Measurements from ENCODE around the gene UCP2. TPM values are rescaled to one million over a fixed set of nuclear protein-coding genes. Genes with fewer than 3 reads are reported as not detected.

Gene UCP2
- total and polyA plus RNA-seq, 10 of the 15 experiments (the other 5 are each of a cell fraction or from before 2014, with no cell fraction given) = 32.9 to 248 (median 154) TPM

DNA sequence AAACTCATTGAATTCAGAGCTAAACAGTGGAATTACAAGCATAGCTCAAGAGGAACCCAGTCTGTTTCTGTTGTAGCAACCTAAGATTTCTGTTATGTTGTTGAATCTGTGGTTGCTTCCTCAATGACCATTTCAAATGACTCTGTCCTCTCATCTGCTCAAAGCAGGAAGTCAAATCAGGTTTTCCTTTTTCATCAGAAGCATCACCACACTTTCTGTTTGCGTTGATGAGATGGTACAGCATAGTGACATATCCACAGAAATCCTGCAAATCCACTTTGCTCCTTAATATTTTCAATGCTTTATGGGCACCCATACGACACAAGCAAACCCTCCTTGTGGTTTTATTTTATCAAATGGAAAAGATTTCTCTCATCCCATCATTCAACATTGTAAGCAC, 12.6 kb upstream of the UCP2 start (continued):
- TF ChIP-seq, protein P1, sequence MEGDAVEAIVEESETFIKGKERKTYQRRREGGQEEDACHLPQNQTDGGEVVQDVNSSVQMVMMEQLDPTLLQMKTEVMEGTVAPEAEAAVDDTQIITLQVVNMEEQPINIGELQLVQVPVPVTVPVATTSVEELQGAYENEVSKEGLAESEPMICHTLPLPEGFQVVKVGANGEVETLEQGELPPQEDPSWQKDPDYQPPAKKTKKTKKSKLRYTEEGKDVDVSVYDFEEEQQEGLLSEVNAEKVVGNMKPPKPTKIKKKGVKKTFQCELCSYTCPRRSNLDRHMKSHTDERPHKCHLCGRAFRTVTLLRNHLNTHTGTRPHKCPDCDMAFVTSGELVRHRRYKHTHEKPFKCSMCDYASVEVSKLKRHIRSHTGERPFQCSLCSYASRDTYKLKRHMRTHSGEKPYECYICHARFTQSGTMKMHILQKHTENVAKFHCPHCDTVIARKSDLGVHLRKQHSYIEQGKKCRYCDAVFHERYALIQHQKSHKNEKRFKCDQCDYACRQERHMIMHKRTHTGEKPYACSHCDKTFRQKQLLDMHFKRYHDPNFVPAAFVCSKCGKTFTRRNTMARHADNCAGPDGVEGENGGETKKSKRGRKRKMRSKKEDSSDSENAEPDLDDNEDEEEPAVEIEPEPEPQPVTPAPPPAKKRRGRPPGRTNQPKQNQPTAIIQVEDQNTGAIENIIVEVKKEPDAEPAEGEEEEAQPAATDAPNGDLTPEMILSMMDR (IDR thresholded peaks at IDR 0.05 in 2 of 3, conservative IDR thresholded peaks at IDR 0.05 in 1 of 3; ENCODE audit: control insufficient read depth in 2 of 3, extremely low read depth in 1 of 3, insufficient read depth in 1 of 3, low read depth in 3 of 3, low read length in 3 of 3) = no peak
- TF ChIP-seq RUNX3 (IDR thresholded peaks at IDR 0.05; ENCODE audit: low read length) (peak; percentile 64), BMI1 (IDR thresholded peaks at IDR 0.05; ENCODE audit: borderline replicate concordance) (no peak), FOXM1 (IDR thresholded peaks at IDR 0.05; ENCODE audit: low read depth, low read length) (peak; percentile 55; the same call in 1 of the 2 replicates), STAT3 (IDR thresholded peaks at IDR 0.05; ENCODE audit: low read depth, low read length) (no peak), CREB1 (IDR thresholded peaks at IDR 0.05; ENCODE audit: low read depth) (peak; percentile 35; the same call in 1 of the 2 replicates), NBN (IDR thresholded peaks at IDR 0.05) (no peak), GATAD2B (conservative IDR thresholded peaks at IDR 0.05; ENCODE audit: low read depth) (no peak), RB1 (IDR thresholded peaks at IDR 0.05; ENCODE audit: borderline replicate concordance) (no peak), ZSCAN29 (IDR thresholded peaks at IDR 0.05) (no peak), RFX5 (IDR thresholded peaks at IDR 0.05; ENCODE audit: low read depth, low read length) (no peak), SUZ12 (IDR thresholded peaks at IDR 0.05; ENCODE audit: unreplicated experiment) (no peak), RBBP5 (conservative IDR thresholded peaks at IDR 0.05) (peak; percentile 71; the same call in 1 of the 2 replicates), ETV6 (conservative IDR thresholded peaks at IDR 0.05 in 1 of 2, IDR thresholded peaks at IDR 0.05 in 1 of 2; ENCODE audit: borderline replicate concordance in 1 of 2, low read depth in 1 of 2) (peak in 1 of 2 experiments; percentile 46; a peak in 1 of 4 replicates), SIX5 (IDR thresholded peaks at IDR 0.05; ENCODE audit: low read depth, low read length, severe bottlenecking) (no peak)
- TF ChIP-seq, protein P2, sequence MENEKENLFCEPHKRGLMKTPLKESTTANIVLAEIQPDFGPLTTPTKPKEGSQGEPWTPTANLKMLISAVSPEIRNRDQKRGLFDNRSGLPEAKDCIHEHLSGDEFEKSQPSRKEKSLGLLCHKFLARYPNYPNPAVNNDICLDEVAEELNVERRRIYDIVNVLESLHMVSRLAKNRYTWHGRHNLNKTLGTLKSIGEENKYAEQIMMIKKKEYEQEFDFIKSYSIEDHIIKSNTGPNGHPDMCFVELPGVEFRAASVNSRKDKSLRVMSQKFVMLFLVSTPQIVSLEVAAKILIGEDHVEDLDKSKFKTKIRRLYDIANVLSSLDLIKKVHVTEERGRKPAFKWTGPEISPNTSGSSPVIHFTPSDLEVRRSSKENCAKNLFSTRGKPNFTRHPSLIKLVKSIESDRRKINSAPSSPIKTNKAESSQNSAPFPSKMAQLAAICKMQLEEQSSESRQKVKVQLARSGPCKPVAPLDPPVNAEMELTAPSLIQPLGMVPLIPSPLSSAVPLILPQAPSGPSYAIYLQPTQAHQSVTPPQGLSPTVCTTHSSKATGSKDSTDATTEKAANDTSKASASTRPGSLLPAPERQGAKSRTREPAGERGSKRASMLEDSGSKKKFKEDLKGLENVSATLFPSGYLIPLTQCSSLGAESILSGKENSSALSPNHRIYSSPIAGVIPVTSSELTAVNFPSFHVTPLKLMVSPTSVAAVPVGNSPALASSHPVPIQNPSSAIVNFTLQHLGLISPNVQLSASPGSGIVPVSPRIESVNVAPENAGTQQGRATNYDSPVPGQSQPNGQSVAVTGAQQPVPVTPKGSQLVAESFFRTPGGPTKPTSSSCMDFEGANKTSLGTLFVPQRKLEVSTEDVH (IDR thresholded peaks at IDR 0.05; ENCODE audit: low read depth, partially characterized antibody) = no peak
- TF ChIP-seq, protein P3, sequence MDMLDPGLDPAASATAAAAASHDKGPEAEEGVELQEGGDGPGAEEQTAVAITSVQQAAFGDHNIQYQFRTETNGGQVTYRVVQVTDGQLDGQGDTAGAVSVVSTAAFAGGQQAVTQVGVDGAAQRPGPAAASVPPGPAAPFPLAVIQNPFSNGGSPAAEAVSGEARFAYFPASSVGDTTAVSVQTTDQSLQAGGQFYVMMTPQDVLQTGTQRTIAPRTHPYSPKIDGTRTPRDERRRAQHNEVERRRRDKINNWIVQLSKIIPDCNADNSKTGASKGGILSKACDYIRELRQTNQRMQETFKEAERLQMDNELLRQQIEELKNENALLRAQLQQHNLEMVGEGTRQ (IDR thresholded peaks at IDR 0.05; ENCODE audit: borderline replicate concordance, low read depth, low read length) = no peak
- TF ChIP-seq, protein P4, sequence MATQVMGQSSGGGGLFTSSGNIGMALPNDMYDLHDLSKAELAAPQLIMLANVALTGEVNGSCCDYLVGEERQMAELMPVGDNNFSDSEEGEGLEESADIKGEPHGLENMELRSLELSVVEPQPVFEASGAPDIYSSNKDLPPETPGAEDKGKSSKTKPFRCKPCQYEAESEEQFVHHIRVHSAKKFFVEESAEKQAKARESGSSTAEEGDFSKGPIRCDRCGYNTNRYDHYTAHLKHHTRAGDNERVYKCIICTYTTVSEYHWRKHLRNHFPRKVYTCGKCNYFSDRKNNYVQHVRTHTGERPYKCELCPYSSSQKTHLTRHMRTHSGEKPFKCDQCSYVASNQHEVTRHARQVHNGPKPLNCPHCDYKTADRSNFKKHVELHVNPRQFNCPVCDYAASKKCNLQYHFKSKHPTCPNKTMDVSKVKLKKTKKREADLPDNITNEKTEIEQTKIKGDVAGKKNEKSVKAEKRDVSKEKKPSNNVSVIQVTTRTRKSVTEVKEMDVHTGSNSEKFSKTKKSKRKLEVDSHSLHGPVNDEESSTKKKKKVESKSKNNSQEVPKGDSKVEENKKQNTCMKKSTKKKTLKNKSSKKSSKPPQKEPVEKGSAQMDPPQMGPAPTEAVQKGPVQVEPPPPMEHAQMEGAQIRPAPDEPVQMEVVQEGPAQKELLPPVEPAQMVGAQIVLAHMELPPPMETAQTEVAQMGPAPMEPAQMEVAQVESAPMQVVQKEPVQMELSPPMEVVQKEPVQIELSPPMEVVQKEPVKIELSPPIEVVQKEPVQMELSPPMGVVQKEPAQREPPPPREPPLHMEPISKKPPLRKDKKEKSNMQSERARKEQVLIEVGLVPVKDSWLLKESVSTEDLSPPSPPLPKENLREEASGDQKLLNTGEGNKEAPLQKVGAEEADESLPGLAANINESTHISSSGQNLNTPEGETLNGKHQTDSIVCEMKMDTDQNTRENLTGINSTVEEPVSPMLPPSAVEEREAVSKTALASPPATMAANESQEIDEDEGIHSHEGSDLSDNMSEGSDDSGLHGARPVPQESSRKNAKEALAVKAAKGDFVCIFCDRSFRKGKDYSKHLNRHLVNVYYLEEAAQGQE (IDR thresholded peaks at IDR 0.05; ENCODE audit: low read depth, low read length) = no peak
- TF ChIP-seq, protein P5, sequence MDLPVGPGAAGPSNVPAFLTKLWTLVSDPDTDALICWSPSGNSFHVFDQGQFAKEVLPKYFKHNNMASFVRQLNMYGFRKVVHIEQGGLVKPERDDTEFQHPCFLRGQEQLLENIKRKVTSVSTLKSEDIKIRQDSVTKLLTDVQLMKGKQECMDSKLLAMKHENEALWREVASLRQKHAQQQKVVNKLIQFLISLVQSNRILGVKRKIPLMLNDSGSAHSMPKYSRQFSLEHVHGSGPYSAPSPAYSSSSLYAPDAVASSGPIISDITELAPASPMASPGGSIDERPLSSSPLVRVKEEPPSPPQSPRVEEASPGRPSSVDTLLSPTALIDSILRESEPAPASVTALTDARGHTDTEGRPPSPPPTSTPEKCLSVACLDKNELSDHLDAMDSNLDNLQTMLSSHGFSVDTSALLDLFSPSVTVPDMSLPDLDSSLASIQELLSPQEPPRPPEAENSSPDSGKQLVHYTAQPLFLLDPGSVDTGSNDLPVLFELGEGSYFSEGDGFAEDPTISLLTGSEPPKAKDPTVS (IDR thresholded peaks at IDR 0.05; ENCODE audit: low read depth, low read length) = no peak
- TF ChIP-seq, protein P6, sequence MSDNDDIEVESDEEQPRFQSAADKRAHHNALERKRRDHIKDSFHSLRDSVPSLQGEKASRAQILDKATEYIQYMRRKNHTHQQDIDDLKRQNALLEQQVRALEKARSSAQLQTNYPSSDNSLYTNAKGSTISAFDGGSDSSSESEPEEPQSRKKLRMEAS (IDR thresholded peaks at IDR 0.05; ENCODE audit: low read depth, low read length) = no peak

All from GM12878 (cell line).